HG02885 (cell line): Measurements from ENCODE around the gene ACKR1.
A peak's percentile ranks its signal among the peaks of the same experiment; 100 is the strongest.

Experiments
- ATAC-seq: cut with Tn5 transposase; IDR thresholded peaks from one replicate; pipeline ENCODE4 v1.9.1; 2021; ENCODE audit warnings: mild to moderate bottlenecking; ENCODE audit not compliant: unreplicated experiment, poor library complexity

The ACKR1 gene

DNA sequence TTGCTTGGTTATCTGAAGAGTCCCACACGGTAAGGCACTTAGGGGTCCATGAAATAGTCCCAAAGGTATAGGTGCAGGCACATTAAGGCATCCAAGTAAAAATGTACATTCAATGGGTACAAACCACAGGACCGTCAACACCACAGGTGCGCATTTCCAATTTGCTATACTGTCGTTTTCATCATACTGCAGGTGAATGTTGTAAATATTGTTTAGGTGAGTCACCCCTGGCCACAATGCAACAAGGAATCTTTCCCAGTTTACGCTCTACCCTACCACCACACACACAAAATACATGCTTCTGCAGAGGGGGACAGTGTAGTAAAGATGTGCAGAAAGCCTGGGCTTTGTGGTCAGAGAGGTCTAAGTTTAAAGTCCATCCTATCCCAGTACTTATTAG is 19.6 kb upstream of the ACKR1 start:
- ATAC-seq, result no peak

DNA sequence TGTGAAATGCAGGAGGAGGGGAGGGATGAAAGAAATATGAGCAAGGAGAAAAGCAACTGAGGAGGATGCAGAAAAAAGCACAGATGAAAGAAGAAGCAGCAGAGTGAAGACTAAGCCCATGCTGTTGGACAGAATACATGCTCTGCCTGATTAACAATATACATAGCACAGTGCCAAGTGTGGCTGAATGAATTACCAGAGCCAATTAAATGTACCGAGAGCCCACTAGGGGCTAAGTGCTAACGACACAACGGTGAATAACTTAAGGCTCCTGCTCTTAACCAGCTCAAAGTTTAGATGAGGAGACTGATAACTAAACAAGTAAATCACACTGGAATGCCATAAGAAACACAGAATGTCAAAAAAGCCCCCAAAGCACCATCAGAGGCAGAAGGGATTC is 17.6 kb upstream of the ACKR1 start:
- ATAC-seq, result no peak

DNA sequence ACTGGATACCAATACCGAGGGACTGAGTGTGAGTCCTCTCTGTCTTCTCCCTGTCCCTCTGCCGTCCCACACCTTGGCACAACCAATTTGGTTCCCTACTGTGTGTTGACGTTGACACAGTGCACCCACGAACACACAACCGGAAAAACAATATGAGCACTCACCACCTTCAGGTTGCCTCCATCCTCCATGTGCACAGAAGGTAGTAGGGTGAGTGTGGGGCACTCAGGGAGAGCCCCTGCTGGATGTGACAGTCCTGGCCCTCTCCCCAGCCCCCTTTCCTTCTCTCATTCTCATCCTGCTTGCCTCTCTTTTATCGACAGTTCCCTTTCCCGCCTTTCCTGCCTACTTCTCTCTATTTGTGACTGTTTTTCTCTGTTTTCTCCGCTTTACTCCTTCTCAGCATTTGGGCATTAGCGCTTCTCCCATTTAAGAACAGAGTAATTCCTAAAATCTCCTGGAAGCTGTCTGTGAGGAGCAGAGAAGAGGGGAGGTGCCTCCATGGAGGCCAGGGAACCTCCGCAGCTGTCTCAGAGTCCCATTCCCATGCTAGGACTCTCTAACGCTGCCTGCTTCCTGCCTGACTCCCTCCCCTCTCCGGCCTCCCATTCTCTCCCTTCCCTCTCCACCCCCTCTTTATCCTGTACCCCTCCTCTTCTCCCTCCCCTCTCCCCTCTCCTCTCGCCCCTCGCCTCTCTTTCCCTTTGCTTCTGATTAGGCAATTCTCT is 16.9 kb upstream of the ACKR1 start:
- ATAC-seq, result no peak

DNA sequence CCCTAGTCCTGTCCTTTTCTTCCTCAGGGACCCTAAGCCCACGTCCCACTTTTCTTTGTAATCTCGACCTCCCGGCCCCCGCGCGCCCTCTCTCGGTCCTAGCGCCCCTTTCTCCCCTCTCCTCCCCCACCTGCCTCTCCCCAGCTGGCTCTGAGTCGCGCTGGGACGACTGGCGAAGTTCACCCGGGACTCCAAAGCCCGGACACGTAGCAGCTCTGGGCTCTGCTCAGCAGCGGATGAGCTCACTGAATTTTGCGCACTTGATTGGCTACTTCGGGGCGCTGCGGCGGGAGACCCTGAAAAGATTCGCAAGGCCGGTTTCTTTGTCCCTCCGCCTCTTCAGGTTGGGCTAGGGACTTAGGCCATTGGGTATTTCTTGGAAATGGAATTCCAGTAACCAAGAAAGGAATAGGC is 16.3 kb upstream of the ACKR1 start:
- ATAC-seq, result peak; percentile 98

DNA sequence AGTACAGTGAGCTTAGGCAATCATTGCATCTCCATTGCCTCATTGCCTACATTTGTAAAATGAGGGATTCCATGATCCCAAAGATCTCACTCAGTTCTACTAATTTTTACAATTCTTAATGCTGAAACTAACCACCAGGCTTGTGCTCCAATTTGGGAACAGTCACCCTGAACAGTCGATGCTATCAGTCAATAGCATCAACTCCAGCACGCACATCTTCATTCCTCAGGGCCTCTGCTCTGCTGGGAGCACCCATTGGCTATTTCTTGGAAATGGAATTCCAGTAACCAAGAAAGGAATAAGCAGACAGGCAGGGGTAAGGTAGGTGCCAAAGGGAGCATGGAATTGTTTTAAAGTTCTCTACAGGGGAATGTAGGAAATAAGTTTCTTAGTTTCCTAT is 14.2 kb upstream of the ACKR1 start:
- no peak for ATAC-seq

DNA sequence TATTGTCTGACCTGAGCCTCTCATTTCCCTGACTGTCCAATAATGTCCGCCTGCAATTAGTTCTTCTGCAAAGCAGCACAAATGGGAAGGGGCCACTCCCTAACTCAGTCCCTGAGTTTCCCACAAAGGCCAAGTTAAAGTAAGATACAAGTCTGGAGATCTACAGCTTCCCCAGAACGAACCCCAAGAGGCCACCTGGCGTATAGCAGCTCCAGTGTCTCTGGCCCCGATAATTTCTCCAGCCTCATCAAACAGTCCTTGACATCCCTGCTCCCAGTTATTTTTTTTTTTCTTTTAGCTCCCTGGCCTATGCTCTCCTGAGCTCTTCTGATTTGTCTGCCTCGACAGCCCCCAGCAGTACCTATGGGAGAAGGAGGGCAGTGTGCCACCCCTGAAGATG is 8.1 kb upstream of the ACKR1 start:
- no peak for ATAC-seq

DNA sequence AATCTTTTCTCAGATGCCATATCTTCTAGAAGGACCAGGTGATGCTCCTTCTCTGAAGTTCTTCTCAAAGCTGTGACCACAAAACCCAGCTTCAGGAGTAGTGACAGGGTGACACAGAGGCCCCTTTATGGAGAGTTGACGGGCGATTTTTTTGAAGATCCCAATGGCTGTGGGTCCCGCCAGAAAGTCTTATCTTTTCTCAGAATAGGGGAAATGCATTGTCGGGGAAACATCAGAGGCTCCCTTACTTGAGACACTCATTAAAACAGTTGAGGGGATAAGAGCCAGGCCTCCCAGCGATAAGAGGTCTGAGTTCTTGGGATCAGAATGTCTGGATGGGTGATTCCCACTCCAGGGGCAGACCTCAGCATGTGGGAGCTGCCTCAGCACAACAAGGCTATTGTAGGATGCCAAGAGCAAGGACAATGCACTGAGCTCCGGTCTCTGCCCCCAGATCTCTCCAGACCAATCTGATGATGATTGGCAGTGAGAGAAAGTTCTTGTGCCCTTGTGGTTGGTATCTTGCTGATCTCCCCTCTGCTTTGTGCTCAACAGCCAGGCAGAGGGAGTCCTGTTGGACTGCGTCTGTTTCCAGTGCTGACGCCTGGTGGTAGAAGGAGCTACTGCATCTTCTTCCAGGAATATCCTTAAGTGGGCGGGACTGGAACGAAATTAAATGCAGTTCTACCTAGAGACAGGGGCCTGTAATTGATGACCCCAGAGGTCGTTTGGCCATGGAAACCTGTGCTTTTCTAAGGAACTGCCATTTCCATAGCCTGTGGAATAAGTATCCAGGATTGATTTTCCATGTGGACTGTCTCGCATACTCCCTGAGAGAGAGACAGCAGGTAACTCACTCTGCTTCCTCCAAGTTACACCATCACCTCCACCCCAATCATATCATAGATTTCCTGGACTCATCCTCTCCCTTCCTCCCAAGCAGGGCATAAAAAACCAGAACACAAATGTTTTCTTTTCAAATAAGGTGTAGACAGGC is 6.8 kb upstream of the ACKR1 start:
- peak; percentile 86 for ATAC-seq

DNA sequence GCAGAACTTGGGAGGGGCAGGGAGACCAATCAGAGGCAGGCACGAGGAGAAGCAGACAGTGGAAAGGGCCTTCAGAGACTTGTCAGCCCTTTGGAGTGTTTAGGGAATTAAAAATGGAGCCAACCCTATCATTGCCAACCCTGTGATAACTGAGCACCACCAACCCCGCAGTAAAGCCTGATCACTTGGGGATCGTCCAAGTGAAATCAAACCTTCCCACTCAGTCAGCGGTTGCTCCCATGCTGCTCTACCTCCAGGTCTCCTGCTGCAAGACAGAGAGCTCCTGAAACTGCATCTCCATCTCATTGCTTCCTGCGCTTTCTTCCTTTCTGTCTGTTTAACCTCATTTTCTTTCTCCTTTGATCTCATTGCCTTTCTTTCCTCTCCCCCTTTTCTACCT is 4.8 kb upstream of the ACKR1 start:
- ATAC-seq, result no peak

DNA sequence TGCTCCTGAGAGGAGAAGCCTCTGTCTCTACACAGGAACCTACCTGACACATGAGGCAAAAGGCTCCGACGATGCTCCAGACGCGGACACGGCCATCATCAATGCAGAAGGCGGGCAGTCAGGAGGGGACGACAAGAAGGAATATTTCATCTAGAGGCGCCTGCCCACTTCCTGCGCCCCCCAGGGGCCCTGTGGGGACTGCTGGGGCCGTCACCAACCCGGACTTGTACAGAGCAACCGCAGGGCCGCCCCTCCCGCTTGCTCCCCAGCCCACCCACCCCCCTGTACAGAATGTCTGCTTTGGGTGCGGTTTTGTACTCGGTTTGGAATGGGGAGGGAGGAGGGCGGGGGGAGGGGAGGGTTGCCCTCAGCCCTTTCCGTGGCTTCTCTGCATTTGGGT is 3.9 kb upstream of the ACKR1 start:
- ATAC-seq, result no peak

DNA sequence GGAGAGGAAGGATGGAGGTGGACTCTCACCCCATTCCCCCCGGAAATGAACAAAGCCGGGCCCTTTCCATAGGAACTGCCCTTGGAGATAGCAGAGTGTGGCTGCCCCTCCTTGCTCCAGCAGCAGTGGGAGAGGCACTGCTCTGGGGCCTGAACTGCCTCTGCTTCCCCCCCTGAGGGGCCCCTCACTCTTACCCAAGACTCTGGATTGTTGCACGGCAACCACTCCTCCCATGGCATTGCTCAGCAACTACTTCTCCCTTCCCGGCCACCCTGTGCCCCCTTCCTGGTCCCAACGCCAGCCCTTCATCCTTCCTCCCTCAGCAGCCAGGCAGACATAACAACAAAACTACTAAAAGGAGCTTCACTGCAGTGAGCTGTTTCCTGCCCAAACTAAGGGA is 3.0 kb upstream of the ACKR1 start:
- no peak for ATAC-seq

DNA sequence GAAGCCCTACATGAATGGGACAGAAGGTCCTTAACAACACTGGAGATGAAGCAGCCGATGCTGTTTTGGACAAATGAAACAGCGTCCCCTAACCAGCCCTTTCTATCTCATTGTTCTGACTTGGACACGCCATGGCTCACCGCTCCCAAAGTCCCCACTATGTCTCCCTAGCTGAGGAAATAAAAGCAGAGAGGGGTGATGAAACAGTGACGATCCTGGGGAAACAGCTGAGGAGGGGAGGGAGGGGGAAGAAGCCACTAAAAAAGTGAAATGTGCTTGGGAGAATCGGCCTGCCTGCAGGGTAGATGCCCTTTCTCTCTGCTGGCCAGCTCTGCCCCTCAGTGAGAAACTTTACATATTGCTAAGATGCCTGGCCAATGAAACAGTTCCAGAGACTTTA is 1.1 kb upstream of the ACKR1 start:
- no peak for ATAC-seq

DNA sequence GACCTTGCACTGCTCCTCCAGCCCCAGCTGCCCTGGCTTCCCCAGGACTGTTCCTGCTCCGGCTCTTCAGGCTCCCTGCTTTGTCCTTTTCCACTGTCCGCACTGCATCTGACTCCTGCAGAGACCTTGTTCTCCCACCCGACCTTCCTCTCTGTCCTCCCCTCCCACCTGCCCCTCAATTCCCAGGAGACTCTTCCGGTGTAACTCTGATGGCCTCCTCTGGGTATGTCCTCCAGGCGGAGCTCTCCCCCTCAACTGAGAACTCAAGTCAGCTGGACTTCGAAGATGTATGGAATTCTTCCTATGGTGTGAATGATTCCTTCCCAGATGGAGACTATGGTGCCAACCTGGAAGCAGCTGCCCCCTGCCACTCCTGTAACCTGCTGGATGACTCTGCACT is 550 bp downstream of the ACKR1 start:
- no peak for ATAC-seq

DNA sequence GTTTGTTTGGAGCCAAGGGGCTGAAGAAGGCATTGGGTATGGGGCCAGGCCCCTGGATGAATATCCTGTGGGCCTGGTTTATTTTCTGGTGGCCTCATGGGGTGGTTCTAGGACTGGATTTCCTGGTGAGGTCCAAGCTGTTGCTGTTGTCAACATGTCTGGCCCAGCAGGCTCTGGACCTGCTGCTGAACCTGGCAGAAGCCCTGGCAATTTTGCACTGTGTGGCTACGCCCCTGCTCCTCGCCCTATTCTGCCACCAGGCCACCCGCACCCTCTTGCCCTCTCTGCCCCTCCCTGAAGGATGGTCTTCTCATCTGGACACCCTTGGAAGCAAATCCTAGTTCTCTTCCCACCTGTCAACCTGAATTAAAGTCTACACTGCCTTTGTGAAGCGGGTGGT is 1.4 kb downstream of the ACKR1 start:
- no peak for ATAC-seq

DNA sequence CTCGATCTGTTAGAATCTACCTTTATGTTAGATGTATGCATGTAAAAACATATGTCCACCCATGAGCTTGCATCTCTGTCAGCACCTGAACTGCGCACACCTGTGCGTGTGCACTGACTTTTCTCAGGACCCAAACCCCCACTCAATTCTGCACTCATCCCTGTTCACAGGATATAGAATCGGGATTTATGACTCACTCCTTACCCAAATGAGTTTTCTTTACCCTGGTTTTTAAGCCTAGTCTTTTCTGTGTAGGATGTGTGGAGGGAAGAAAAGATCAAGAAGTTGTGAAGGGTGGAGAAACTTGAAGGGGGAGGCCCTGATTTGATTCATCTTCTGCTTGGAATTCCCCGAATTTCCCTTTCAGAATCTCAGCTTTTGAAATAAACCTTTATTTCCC is 2.4 kb downstream of the ACKR1 start:
- no peak for ATAC-seq

DNA sequence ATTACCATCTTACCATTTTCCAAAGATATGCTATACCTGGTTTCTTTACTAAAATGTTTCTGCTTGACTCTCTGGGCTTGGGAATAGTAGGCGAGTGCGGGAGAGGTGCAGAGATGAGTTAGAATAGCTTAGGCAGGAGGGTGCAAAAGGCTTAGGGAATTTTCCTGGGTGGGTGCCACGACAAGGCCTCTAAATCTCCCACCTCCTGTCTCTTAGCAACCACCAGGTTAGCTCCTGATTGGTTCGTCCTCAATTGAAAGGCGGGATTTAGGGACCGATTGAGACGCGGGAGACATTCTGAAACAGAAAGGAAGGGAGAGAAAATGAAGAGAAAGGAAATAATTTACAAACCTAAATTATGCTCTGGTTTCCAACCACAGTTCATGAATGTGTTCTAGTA is 3.1 kb downstream of the ACKR1 start:
- no peak for ATAC-seq

DNA sequence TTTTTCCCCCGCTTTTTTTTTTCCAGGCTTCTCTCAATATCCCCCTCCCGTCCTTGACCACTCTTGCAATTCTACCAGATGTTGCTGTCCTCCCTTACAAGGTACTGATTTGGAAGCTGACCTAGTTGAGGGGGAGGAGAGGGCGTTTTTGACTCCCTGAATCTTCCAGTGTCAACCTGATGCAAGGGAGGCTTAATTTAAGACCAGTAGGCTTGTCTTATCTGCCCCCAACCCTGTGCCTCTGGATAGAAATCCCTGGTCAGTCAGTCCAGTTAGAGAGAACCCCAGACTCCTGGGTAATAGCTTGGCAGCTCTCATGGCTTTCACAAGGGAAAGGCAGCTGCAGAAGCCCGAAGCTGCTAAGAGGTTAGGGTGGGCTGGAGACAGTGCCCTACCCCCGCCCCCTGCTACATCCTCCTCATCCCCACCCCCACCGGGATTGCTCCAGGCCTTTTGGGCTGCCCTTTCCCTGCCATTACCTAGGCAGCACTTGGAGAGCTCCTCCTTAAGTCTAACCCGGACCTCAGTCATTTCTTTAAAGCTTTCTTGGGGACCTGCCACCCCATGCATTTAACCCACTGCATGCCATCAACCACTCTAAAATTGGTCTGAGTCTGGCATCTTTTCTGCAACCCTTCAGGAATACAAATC is 3.6 kb downstream of the ACKR1 start:
- ATAC-seq, result no peak

DNA sequence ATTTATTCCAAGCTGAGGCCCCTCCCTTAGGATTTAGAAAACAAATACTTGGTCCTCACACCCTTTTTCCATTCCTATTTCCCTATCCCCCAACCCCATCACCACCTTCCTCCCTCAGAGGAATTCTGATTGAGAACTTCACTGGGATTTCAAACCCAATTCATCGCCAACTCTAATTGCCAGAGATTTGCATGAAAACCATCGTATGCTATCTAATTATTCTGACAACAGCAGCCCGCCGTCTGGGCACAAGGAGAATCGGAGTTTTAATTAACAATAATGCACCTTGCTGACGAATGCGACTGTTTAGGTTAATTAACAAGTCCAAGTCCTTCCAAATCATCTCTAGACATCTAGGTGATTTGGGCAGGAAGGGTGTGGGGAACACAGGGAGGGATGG is 4.4 kb downstream of the ACKR1 start:
- ATAC-seq, result no peak

DNA sequence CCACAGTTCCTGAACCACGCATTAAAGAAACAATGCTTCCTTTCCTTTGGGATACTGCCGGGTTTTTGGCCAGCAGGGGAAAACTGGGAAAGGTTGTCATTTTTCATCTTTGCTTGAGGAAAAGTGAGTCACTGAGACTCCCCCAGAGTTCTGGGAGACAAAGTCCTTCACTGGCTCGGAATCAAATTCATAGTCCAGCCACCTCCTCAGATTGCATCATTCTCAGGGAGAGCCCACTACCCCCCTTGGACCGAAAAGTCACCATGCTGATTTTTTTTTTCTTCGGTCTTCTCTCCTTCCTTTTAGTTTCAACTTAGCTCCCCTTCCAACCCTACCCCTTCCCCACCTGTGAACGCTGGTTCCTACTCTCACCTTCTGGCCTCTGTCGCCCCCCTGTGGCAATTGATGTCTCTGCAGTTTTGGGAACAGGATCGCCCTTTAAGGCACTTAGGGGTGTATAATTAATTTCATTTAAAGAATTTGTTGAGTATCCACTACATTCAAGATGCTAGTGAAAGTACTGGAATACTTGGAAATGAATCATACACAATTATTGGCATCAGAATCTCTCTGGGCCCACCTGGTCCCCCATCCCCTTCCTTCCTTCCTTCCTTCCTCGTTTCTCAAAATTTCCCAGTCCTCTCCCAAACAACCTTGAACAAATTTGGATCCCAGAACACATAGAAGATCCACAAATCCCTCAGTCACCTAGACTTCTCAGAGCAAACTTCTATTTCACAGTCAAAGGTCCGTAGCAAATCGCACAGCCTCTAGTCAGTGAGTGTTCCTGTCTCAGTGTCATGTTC is 6.9 kb downstream of the ACKR1 start:
- no peak for ATAC-seq

DNA sequence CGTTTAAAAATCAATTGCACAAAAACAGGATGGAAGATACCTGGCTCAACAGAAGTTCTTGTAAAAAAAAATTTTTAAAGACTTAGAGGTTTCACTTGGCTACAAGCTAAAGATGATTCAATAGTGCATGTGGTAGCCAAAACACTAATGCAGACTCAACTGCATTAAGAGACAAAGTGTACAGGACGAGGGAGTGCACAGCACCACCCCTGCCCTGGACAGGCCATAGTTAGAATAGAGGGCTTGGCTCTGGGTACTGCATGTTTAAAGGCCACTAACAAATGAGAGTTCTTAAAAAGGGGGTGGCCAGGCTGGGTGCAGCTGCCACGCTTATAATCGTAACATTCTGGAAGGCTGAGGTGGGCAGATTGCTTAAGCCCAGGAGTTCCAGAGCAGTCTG is 7.9 kb downstream of the ACKR1 start:
- no peak for ATAC-seq

DNA sequence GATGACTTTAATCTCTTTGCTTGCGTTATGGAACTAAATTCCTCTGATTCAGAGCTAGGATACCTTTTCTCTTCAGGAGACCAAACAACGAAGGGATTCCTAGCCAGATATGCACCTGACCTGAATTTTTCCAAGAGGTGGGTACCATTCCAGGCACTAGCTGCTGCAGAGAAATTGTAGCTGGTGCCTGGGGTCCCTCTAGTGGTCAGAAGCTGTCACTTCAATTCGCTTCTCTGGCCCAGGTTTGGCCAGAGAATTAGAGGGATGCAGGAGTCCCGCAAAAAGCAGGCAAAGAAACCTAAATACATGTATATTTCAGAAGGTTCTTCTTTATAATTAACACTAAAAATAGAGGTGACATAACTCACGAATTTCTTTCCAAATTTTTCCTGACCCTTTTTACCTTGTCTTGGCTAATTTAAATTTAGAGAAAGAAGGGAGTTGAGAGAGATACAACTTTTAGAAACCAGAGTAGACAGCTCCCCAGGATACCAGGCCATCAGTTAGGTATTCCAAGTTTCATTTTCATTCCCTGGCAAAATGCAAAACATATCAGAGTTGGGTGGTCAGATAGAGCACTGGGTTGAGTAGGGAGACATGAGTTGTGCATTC is 9.6 kb downstream of the ACKR1 start:
- peak; percentile 71 for ATAC-seq
